Cerebellar cortex (tissue), 1 donor: Measurements from ENCODE around the gene P2RX3.
"Not testable (repeated sequence)": the region's sequence is repeated elsewhere in the genome, so short reads cannot be mapped to it uniquely, and the experiment has no call there.

ENCODE experiments used
- DNase-seq: peaks from one replicate; pipeline ENCODE4 v3.0.0-alpha.2; 2015; ENCODE audit warnings: low spot score

P2RX3 gene

GRCh38 chr11:57338142-57338541 lies at the start of gene P2RX3:
Gene P2RX3 (plus strand): TSS chr11:57338352. CDS start chr11:57338551, 199 bp downstream.
- no peak for DNase-seq

DNA sequence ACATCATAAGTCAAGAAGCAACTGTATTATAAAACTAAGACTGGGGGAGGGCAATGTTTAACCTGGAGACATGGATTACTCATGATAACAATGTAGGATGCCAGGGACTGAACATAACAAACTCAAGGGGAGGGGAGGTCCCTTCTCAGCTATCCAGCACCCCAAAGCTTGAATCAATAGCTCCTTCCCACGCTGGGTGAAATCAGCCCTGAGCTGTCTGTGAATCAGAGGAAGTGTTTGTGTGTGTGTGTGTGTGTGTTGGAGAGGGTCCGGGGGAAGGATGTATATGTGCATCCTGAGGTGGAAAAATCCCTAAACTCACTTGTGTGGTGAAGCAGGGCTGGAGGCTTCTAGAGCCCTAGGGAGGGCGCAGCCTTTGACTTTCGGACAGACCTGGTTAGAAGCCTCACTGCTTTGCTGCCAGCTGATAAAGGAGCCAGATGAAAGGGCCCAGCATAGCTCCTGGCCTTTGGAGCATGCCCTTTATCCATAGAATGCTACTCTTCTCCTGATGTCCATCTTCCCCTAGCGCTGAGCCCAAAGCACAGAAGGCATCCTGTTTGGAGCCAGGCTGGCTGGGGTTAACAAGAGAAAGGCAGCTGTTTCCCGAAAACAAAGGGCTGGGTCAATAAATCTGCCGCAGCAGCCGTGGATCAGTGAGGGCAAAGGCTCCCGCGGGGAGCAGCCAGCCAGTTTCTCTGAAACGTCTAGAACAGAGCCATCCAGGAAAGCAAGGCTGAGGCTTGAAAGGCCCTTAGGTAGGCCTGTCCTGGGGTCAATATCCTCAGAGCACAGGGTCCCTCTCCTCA lies 49.2 kb upstream of the P2RX3 start:
- no peak for DNase-seq

DNA sequence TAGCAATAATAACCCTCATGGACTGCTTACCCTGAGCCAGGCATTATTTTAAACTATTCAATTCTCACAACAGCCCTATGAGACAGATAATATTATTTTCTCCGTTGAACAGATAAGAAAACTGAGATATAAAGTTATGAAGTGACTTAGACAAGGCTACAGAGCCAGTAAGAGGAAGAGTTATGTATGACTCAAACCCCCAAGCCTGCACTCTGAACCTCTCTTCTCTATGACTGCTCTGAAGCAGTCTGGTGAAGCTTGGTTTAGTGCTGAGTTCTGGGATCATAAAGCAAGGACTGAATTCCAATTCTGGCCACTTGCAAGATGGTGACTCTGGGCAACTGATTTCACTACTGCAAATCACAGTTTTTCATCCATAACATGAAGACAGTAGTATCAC lies 47.9 kb upstream of the P2RX3 start:
- DNase-seq: no peak

DNA sequence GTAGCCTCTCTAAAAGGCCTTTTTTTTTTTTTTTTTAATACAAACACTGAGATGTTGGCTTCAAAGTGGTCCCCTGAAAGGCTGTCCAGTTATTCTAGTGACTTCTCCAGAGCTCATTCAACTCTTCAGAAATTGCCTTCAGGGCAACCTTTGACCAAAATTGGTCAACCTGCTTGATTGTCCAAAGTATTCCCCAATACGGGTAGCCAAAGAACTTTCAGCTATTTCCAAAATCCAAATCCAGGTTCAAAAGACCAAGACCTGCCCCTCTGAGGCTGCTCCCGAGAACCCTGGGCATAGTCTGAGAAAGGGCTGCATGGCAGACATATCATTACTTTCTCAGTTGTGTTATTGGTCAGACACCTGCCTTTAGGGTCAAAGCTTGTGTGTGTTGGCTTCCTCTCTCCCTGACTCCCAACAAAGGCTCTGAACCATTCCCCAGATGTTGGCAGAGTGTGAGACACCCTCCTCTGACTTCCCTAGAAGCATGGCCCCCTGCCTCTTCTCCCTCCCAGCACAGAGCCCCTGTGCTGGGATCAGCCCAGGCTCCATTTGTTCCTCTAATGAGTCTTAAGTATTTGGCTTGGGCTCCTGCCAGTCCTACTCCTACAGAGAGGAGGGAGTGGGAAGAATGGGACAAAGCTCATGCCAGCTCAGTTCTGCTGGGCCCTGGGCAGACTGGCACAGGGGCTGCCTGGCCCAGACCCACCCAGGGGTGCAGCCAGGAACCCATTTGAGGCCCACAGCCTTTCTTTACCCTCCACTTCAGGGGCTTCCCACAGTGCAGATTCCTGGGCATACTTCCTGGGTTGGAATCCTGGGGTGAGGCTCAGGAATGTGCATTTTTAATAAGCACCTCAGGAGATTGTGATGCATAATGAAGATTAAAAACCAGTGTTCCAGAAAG lies 43.7 kb upstream of the P2RX3 start:
- no peak for DNase-seq

DNA sequence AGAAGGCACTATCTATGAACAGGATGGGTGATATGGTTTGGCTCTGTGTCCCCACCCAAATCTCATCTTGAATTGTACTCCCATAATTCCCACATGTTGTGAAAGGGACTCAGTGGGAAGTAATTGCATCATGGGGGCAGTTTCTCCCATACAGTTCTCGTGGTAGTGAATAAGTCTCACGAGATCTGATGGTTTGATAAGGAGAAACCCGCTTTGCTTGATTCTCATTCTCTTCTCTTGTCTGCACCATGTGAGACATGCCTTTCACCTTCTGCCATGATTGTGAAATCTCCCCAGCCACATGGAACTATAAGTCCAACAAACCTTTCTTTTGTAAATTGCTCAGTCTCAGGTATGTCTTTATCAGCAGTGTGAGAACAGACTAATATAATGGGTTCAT lies 41.9 kb upstream of the P2RX3 start:
- not testable (repeated sequence) for DNase-seq

DNA sequence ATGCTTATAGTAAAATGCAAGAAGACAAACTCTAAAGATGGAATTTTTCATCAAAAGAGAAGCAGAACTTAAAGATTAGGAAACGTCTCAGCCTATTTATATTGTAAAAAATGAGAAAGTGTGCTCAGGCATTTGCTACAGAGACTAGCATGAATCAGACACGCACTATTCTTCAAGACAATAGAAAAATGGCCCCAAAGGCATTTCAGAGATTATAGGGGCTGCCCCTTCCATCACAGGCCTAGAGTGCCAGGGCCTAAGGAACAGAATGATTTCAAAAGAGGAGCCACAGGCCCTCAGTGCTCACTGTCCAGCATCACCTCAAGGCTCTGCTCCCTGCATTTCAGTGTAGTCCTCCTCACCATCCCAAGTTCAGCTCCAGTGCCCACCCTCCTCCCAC lies 40.9 kb upstream of the P2RX3 start:
- DNase-seq: no peak

GRCh38 chr11:57299150-57299737 lies 38.9 kb upstream of the P2RX3 start:
- no peak for DNase-seq

GRCh38 chr11:57300785-57301184 lies 37.4 kb upstream of the P2RX3 start:
- DNase-seq: no peak

DNA sequence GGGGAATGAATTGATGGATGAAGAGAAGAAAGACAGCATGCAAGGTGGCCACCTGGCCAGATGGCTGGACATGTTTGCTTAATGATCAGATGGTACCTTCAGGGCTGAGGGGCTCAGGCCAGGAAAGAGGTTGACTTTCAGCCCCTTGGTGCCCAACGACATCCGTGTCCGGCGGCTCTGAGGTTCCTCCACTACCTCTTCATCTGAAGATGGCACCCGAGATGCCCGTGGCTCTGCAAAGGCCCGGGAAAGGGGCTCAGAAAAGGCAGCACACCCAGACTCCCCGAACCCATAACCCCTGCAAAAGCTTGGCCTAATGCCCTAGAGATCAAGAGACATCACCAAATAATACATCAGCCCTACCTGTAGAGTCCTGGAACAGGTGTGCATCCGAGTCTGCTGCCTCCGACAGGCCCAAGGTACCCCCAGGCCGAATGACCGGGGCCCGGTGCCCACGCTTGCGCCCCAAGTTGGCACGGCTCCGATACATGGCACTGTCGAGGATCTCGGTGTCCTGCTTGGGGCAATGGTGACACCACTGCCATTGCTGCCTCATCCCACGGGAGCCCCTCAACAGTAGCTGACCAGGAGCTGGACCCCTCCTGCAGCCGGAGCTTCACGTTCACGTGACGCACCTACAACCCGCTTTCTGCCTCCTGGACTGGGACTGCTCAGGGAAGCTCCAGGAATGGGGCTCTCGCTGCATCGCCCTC lies 36.3 kb upstream of the P2RX3 start:
- DNase-seq: no peak

GRCh38 chr11:57302489-57302888 lies 35.7 kb upstream of the P2RX3 start:
- no peak for DNase-seq

GRCh38 chr11:57303280-57303989 lies 34.7 kb upstream of the P2RX3 start:
- no peak for DNase-seq

DNA sequence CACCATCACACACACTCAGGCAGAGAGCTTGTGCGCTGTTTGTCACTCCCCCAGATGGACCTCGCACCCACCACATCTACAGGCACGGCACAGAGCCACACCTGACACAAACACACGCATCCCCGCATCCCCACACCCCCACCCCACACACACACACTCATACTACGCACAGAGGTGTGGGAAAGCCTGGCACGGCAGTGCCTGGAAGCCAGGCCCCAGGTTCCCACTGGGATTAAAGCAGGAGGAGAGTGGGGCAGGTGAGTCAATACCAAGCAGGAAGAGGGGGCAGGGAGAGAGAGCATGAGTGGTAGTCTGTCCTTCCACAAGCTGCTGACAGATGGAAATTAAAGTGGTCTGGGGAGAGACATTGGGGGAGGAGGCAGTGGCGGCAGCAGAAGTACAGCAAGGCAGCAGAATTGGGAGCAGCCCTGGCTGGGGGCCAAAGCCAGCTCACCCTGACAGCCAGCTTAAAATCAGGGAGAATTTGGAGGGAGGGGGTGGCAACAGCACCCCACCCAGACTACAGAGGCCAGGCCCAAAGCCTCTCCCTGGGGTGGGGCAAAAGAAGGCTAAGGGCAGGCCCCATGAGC lies 34.1 kb upstream of the P2RX3 start:
- no peak for DNase-seq

- no peak for DNase-seq
These were observed 32.6 kb upstream of the P2RX3 start for GRCh38 chr11:57305523-57305922.

DNA sequence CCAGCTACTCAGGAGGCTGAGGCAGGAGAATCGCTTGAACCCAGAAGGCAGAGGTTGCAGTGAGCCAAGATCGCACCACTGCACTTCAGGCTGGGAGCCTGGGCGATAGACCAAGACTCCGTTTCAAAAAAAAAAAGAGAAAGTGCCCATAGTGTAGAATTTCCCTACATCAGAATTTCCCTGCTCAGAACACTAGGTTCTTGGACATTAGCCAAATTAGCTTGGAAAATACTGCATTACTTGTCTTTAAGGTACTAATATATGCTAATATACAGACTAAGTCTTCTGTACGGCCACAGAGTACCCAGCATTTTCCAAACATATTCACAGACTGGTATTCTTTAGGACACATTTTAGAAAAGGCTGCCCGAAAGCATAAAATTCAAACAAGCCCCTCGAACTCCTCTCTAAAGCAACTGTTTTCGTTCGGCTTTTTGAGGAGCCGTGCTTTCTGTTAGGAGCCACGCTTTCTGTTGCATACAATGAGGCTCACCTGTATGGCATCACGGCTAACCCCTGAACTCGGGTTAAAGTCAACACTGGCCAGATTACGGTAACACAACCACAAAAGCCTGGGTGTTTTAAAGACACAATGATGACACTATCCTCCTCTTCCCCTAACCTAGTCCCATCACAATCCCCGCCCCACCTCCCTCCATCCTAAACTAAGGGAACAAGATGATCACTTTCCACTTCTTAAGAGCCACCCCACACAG lies 31.8 kb upstream of the P2RX3 start:
- DNase-seq: no peak

- no peak for DNase-seq
These were observed 31.1 kb upstream of the P2RX3 start for GRCh38 chr11:57306940-57307565.

DNA sequence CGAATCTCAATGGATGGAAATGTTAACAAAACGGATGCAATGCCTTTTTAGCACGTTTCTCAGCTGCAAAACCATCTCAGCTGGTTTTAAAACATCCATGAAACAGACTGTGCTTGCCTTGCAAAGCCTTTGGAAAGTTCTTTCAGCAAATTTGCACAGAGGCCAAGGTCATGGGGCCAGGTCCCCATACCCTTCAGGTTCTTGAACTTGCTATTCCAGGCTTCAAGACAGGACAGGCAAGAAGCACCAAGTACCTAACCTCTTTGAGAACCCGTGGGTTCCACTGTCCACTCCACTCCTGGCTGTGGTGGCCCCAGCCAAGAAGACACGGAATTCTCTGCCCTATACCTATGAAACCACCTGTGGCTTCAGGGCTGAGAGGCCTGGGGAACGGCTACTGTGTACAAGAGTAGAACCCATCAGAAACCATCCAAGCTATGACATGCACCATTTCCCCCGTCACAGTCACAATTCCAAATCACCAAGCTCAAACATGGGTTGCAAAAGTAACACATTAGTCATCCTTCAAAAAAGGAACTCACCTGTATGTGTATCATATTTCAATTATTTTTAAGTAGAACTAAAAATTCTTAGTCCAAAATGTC lies 30.4 kb upstream of the P2RX3 start:
- no peak for DNase-seq

DNA sequence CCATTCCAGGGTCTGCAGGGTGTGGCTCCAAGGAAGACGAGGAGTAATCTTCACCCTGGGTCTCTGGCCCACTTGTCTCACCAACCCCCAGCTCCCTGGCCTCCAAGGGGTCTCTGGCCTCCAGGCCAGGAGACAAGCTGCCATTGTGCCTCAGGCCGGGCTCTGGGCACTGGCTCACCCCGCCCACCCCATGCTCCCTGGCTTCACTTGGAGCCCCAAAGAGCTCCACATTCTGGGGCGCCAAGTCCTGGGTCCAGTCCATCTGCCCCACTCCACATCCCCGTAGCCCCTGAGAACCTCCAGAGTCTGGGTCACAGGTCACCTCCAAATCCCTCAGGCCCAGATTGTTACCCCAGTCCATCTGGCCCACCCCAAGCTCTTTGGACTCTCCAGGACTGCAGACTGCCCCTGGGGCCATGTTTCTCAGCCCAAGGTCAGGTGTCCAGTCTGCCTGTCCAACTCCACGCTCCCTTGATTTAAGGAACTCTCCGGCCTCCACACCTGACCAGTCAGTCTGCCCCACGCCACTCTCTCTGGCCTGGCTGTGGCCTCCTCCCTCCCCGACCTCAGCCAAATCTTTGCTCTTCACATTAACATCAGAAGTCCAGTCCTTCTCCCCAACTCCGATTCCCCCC lies 29.6 kb upstream of the P2RX3 start:
- no peak for DNase-seq

GRCh38 chr11:57309106-57310059 lies 28.8 kb upstream of the P2RX3 start:
- no peak for DNase-seq
